HepG2 (cell line): ENCODE measurements around the gene MEGF11. TPM values are rescaled to one million over a fixed set of nuclear protein-coding genes. Genes with fewer than 3 reads are reported as not detected.

ENCODE experiments used
- ATAC-seq: fragments of 200-7000 bp; cut with Tn5 transposase; 3 replicates; pipeline ENCODE4 v1.9.1; 2020; ENCODE audit warnings: mild to moderate bottlenecking, moderate library complexity
- BruUV-seq: library from RNA; stranded (reverse); fragments of 400-500 nt; replicated peaks from 2 replicates; lab custom pipeline; 2021; lab: Mats Ljungman, UMichigan
- CTCF ChIA-PET: fragments of 300-600 bp; formaldehyde crosslinking; extraction: SDS; loops from one replicate; lab custom pipeline; 2021; ENCODE audit warnings: low total read pairs, inconsistent platforms, low intra/inter-chr PET ratio; lab: Yijun Ruan, JAX
- POLR2A ChIA-PET: fragments of 350-600 bp; sonication (Branson Sonifier 250); formaldehyde crosslinking; loops from one replicate; lab custom pipeline; 2020; ENCODE audit warnings: antibody characterized with exemption, inconsistent platforms; lab: Yijun Ruan, JAX
- DNase-seq: peaks from one replicate; pipeline ENCODE4 v3.0.0-alpha.2; 2015; ENCODE audit warnings: low spot score
- FAIRE-seq: peaks from 3 replicates; lab custom pipeline; 2011; peaks lifted over from hg19 to GRCh38; lab: Jason Lieb, UNC
- H2AFZ ChIP-seq: one replicate; pipeline ENCODE4 v1.6.1; 2011; ENCODE audit warnings: low read length, inconsistent platforms
- H3K27ac ChIP-seq: fragments of 300-600 bp; 3 replicates; pipeline ENCODE4 v1.8.0; 2011; ENCODE audit warnings: mixed run types, mild to moderate bottlenecking, mixed read lengths, low read length, inconsistent platforms; ENCODE audit not compliant: insufficient read depth; ENCODE audit errors: extremely low read length
- H3K27me3 ChIP-seq, 2 experiments: fragments of 200-600 bp in 1 of 2; 2 replicates in 1 of 2; 3 replicates in 1 of 2; pipeline versions ENCODE4 v1.6.0 to v1.8.0; 2011; ENCODE audit warnings: low read length in 2 of 2, mild to moderate bottlenecking in 2 of 2, moderate library complexity in 2 of 2, inconsistent platforms in 1 of 2; ENCODE audit not compliant: insufficient read depth in 2 of 2, control insufficient read depth in 1 of 2
- H3K36me3 ChIP-seq, 2 experiments: fragments of 200-600 bp in 1 of 2; replicated peaks in 1 of 2; 2 replicates in 1 of 2; 3 replicates in 1 of 2; pipeline versions ENCODE4 v1.5.1 to v1.8.0; 2011; ENCODE audit warnings: low read length in 2 of 2, inconsistent platforms in 1 of 2; ENCODE audit not compliant: insufficient read depth in 2 of 2, control insufficient read depth in 1 of 2
- H3K4me1 ChIP-seq: 2 replicates; pipeline ENCODE4 v1.5.1; 2012; ENCODE audit warnings: low read length, inconsistent platforms; ENCODE audit not compliant: insufficient read depth
- H3K4me2 ChIP-seq: 2 replicates; pipeline ENCODE4 v1.6.0; 2011; ENCODE audit warnings: low read depth, low read length, inconsistent platforms
- H3K4me3 ChIP-seq, 3 experiments: fragments of 200-600 bp in 1 of 3; sonication (generic), shearing (Covaris generic) in 1 of 3; replicated peaks in 1 of 3; 2 replicates each; pipeline ENCODE4 v1.5.1; 2011 to 2016; ENCODE audit warnings: low read length in 3 of 3, inconsistent platforms in 2 of 3, low read depth in 2 of 3, mild to moderate bottlenecking in 2 of 3, control low read depth in 1 of 3, mixed read lengths in 1 of 3; ENCODE audit not compliant: insufficient read depth in 1 of 3
- H3K79me2 ChIP-seq: one replicate; pipeline ENCODE4 v1.6.1; 2011; ENCODE audit warnings: low read length, inconsistent platforms; ENCODE audit not compliant: insufficient read depth
- H3K9ac ChIP-seq: 2 replicates; pipeline ENCODE4 v1.6.0; 2011; ENCODE audit warnings: mild to moderate bottlenecking, low read depth, low read length, inconsistent platforms; ENCODE audit not compliant: insufficient read depth
- H3K9me3 ChIP-seq: 2 replicates; pipeline ENCODE4 v1.5.1; 2012; ENCODE audit warnings: mild to moderate bottlenecking, low read length
- H4K20me1 ChIP-seq: 2 replicates; pipeline ENCODE4 v1.6.0; 2011; ENCODE audit warnings: inconsistent platforms, mild to moderate bottlenecking, low read length, moderate library complexity; ENCODE audit not compliant: insufficient read depth
- ATF7 ChIP-seq, 2 experiments: fragments of 450-650 bp in 1 of 2; sonication (generic) in 1 of 2; formaldehyde crosslinking in 1 of 2; IDR thresholded peaks; 2 replicates each; pipeline versions ENCODE4 v1.4.0 to v1.6.1; 2016 to 2020; ENCODE audit warnings: antibody characterized with exemption in 1 of 2, mild to moderate bottlenecking in 1 of 2, missing genetic modification reagents in 1 of 2
- RARA ChIP-seq: IDR thresholded peaks from 2 replicates; pipeline ENCODE4 v1.6.1; 2016; ENCODE audit warnings: missing genetic modification reagents, missing compliant biosample characterization
- ZNF629 ChIP-seq: sonication (generic); formaldehyde crosslinking; conservative IDR thresholded peaks from 2 replicates; pipeline ENCODE4 v1.5.0; 2020; ENCODE audit warnings: missing genetic modification reagents
- WGBS: methylation state at CpG from one replicate; pipeline ENCODE4 v1.1.6; 2017; ENCODE audit warnings: low lambda C conversion rate; 5-methylcytosine and 5-hydroxymethylcytosine counted together
- in situ Hi-C: cut with HindIII; loops from 2 replicates; pipeline ENCODE4 v1.10.0; 2017; ENCODE audit warnings: low pct_unique_long_range_greater_than_20kb; ENCODE audit not compliant: extremely low pct_ligation_motif_present
- intact Hi-C: fragments of 100-400 bp; cut with micrococcal nuclease; formaldehyde crosslinking; loops from one replicate; pipeline ENCODE4 v1.10.0; 2022; ENCODE audit not compliant: unreplicated experiment
- polyA plus RNA-seq, 8 experiments: library from polyadenylated mRNA; depleted of rRNA in 3 of 8; stranded (reverse) in 7 of 8; unstranded in 1 of 8; fragments of >200 nt; fragmentation: Illumina TruSeq in 4 of 8; extraction: Trizol in 4 of 8; gene quantifications; 2 replicates each; pipeline versions ENCODE4 v1.2.1 to v1.2.3, GENCODE V29; 2011 to 2016; ENCODE audit warnings: low read depth in 4 of 8, missing spikeins in 1 of 8, mixed read lengths in 1 of 8; ENCODE audit not compliant: insufficient read depth in 1 of 8
- total RNA-seq, 5 experiments: library from RNA; depleted of rRNA; stranded (reverse); fragments of >200 nt; fragmentation: Illumina TruSeq; extraction: Trizol; gene quantifications; 2 replicates each; pipeline ENCODE4 v1.2.3, GENCODE V29; 2016; ENCODE audit warnings: low read depth in 1 of 5
- TF ChIP-seq, protein P1 (sequence below): IDR thresholded peaks from 2 replicates; pipeline ENCODE4 v1.6.1; 2018; ENCODE audit warnings: missing genetic modification reagents

The MEGF11 gene
- total and polyA plus RNA-seq, 2 of the 13 experiments (the other 11 are each of a cell fraction or from before 2014, with no cell fraction given) = not detected

DNA sequence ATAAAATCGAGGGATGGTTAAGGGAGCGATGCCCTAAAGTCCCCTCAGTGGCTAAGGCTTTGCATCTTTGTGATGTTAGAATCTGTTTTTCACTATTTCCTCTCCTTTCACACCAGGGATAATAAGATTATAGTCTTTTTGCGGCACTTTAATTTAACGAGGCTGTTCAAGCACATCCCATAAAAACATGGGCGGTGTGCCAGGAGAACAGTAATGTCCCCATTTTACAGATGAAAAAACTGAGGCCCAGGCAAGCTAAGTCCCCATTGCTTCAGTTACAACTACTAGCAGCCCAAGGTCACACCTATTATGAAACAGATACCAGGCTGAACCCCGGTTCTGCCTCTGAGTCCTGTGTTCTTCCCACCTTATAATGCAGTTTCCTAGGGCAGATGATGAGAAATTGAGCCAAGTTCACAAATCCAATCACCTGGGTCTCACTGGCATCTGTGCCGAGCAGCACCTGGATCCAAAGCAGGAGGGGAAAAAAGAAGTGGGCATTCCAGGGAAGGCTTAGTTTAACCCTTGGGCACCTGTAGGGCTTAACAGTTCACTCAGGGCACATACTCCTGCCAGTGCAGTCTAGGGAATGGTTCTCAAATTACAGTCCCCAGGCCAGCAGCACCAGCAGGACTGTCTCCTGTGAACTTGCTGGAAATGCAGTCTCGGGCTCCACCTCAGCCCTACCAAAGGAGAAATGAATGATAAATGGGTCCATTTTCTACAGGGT, 215.0 kb downstream of the MEGF11 start:
- CTCF ChIA-PET = no interaction called here
- no peak overlapping the region for H3K4me2 ChIP-seq
- TF ChIP-seq ATF7 (IDR thresholded peaks at IDR 0.05) (no peak), ATF7 (CRISPR knock-in tag; IDR thresholded peaks at IDR 0.05) (no peak), ZNF629 (CRISPR knock-in tag) (peak; percentile 88)
- TF ChIP-seq, all 625 proteins: peak for 1
- POLR2A ChIA-PET = no interaction called here
- H3K4me1 ChIP-seq = peaks cover 8% of the 10 kb centered on the region
- in situ Hi-C loops (no loop called here), intact Hi-C loops (no loop called here)
- no peak overlapping the region for H3K27ac ChIP-seq
- no peaks in the 10 kb centered on the region; the same call in 1 of the 2 replicates for H4K20me1 ChIP-seq
- H3K79me2 ChIP-seq = no peaks in the 10 kb centered on the region
- FAIRE-seq (no peak), DNase-seq (no peak), ATAC-seq (no peak)
- no peaks in the 10 kb centered on the region for H3K36me3 ChIP-seq
- H3K4me3 ChIP-seq = no peak overlapping the region
- WGBS = 29% methylated on average over 8 of the region's 8 CpGs
- H3K27me3 ChIP-seq = peaks cover 2 to 40% of the 10 kb centered on the region in 2 experiments; a peak in 4 of 5 replicates
- no peaks in the 10 kb centered on the region for H3K9me3 ChIP-seq
- H3K9ac ChIP-seq = no peak overlapping the region
- BruUV-seq = no TSS peak
- H2AFZ ChIP-seq = no peak overlapping the region

DNA sequence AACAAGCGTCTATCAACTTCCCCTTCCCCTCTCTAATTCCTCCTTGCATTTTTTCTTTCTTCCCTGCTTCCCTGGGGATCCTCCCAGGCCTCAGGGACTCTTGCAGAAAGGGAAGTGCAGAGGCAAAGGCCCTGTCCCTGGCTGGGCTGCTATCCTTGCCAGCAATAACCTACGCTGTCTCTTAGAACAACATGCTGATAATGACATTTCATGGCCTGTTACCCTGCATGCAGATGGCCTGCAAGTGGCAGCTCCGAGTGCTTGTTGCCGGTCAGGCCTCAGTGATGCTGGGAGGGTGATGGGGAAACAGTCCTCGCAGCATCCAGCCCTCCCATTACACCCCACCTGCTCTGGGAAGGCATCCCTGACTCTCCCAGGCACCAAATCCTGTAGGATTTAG, 216.7 kb downstream of the MEGF11 start:
- Histone ChIP-seq H3K4me2 (no peak overlapping the region), H3K36me3 (no peaks in the 10 kb centered on the region), H3K27me3 (peaks cover 2 to 40% of the 10 kb centered on the region in 2 experiments; a peak in 4 of 5 replicates), H3K4me1 (no peaks in the 10 kb centered on the region), H3K9ac (no peak overlapping the region), H3K9me3 (no peaks in the 10 kb centered on the region), H4K20me1 (no peaks in the 10 kb centered on the region; the same call in 1 of the 2 replicates), H3K27ac (no peak overlapping the region), H3K79me2 (no peaks in the 10 kb centered on the region), H2AFZ (no peak overlapping the region), H3K4me3 (no peak overlapping the region)
- no peak for FAIRE-seq
- 25% methylated on average over 3 of the region's 5 CpGs for WGBS
- CTCF ChIA-PET = no interaction called here
- TF ChIP-seq, protein P1, sequence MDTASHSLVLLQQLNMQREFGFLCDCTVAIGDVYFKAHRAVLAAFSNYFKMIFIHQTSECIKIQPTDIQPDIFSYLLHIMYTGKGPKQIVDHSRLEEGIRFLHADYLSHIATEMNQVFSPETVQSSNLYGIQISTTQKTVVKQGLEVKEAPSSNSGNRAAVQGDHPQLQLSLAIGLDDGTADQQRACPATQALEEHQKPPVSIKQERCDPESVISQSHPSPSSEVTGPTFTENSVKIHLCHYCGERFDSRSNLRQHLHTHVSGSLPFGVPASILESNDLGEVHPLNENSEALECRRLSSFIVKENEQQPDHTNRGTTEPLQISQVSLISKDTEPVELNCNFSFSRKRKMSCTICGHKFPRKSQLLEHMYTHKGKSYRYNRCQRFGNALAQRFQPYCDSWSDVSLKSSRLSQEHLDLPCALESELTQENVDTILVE (CRISPR knock-in tag) = no peak
- no peak for TF ChIP-seq RARA (CRISPR knock-in tag)
- no TSS peak for BruUV-seq
- in situ Hi-C loops (no loop called here), intact Hi-C loops (no loop called here)
- no peak for DNase-seq
- POLR2A ChIA-PET = no interaction called here
- no peak for ATAC-seq
